Astrocyte (in vitro differentiated cells and primary cell): Measurements from ENCODE around the gene BCAN. TPM values are rescaled to one million over a fixed set of nuclear protein-coding genes. Genes with fewer than 3 reads are reported as not detected.

Source experiments
- total RNA-seq: library from RNA; stranded (reverse); gene quantifications from 2 replicates; pipeline ENCODE4 v1.2.1, GENCODE V29; 2021

The BCAN gene
- total RNA-seq, 1 donor from 2014 or later: 0.41 TPM

Other genes starting within 250 kb of the BCAN start
- gene MEF2D, start 141.3 kb upstream of the BCAN start, total RNA-seq: 51.7 and 56.6 TPM in 2 replicates
- gene IQGAP3, start 69.6 kb upstream of the BCAN start, total RNA-seq: 1.9 and 2.2 TPM in 2 replicates
- not detected in 2 replicates for gene TTC24, start 62.4 kb upstream of the BCAN start, total RNA-seq
- 48.5 and 51.1 TPM in 2 replicates for gene NAXE, start 50.3 kb upstream of the BCAN start, total RNA-seq
- gene GPATCH4, start 40.6 kb upstream of the BCAN start, total RNA-seq: 20.6 and 22.8 TPM in 2 replicates
- not detected in 2 replicates for gene HAPLN2, start 22.7 kb upstream of the BCAN start, total RNA-seq
- 280 and 310 TPM in 2 replicates for gene NES, start 35.3 kb downstream of the BCAN start, total RNA-seq
- gene CRABP2, start 63.5 kb downstream of the BCAN start, total RNA-seq: 278 and 339 TPM in 2 replicates
- gene METTL25B, start 86.4 kb downstream of the BCAN start, total RNA-seq: 9.9 and 11.1 TPM in 2 replicates
- gene ISG20L2, start 86.6 kb downstream of the BCAN start, total RNA-seq: 30.1 and 33.4 TPM in 2 replicates
- gene MRPL24, start 99.0 kb downstream of the BCAN start, total RNA-seq: 37.4 and 46.5 TPM in 2 replicates
- gene HDGF, start 109.6 kb downstream of the BCAN start, total RNA-seq: 179 and 190 TPM in 2 replicates
- 75.5 and 78.3 TPM in 2 replicates for gene PRCC, start 125.4 kb downstream of the BCAN start, total RNA-seq
- 0.89 and 1.1 TPM in 2 replicates for gene SH2D2A, start 174.7 kb downstream of the BCAN start, total RNA-seq
- gene INSRR, start 217.0 kb downstream of the BCAN start, total RNA-seq: 0.05 TPM in 1 of 2 replicates, not detected in the other
- gene NTRK1, start 218.7 kb downstream of the BCAN start, total RNA-seq: 0.10 and 0.27 TPM in 2 replicates